ENCODE measurements around the gene KRT16.
"Not testable (repeated sequence)": the region's sequence is repeated elsewhere in the genome, so short reads cannot be mapped to it uniquely, and the experiment has no call there.

Gene KRT16

DNA sequence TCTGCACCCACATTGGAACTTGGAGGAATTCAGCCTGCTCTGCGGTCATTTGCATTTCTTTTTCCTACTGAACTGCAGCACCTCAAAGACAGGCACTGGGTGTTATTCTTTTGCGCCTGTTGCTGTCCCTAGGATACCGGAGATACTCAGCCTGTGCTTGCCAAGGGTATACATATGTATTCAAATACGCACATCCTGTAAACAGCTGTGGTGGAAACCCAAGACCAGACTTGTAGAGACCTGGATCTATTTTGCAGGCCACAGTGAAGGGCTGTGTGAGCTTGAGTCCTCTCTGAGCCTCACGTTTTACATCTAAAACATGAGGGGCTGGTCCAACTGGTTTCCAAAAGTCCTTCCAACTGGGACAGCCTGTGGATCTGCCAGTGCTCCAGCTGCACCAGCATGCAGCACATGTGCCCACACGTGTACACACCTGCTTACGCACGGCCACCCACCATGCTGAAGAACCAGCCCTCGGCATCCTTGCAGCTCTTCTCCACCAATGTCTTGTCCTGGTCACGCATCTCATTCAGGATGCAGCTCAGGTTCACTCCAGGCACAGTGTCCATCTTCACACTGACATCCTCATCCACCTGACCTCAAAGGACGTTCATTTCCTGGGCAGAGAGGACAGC, 16.2 kb upstream of the KRT16 start:
- not testable (repeated sequence) for DNase-seq (ENCODE audit: low read depth in 1 of 2, low spot score in 1 of 2)

DNA sequence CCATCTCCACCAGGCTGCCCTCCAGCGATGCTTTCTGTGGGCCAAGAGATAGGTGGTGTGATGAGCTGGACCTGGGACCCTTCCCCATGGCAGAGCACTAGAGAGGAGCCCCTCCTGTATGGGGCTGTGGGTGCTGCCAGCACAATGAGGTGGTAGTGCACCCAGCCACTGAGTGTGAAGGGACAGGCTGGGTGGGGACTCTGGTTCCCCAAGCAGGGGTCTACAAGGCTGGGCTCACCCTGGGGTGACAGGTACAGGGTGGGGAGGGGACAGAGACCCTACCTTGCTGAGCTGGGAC, 15.5 kb upstream of the KRT16 start:
- not testable (repeated sequence) for DNase-seq (ENCODE audit: low read depth in 1 of 2, low spot score in 1 of 2)

DNA sequence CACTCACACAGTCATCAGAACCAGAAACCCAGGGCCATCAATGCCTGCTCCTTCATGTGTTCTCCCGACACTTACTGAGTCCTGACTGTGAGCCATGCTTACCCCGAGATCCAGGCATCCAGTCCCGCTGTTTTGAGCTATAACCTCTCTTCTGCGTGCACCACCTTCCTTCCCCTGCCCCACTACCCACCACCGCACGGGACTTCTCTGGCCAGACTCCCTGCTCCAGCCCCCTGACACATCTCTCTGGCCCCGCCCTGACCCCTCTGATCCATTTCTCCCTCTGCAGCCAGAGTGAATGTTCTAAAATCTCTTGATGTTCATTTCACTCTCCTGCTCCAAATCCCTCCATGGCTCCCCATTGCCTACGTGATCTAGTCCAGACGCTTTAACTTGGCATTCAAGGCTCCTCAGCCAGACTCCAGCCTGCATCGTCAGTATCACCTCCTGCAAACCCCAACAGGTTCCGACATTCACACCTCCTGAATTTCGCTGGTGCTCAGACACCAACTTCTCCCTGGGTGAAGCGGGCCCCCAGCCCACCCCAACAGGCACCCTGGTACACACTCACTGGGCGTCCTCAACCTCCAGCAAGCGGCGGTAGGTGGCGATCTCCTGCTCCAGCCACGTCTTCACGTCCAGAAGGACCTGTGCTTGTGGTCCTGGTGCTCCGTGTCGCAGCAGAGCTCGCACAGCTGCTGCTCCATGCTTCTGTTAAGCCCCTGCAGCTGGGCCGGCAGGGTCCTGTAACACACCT, 14.9 kb upstream of the KRT16 start:
- DNase-seq (ENCODE audit: low read depth in 1 of 2, low spot score in 1 of 2), result no peak

DNA sequence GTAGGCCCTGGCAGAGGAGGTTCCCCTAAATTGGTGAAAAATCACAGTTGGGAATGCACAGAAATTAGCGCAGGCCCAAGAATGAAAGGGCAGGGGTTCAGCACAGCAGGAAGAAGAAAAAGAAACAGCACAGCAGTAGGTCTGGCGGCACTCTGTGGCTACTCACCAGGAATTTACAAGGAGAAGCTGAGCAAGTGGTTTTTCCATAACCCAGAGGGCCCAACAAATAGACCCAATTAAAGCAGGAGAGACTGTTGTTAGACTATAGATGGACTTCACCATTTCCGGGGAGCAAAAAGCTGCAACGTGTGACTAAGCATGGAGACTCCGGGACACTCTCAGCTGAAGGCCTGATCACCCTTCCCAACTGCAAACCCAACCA, 14.3 kb upstream of the KRT16 start:
- DNase-seq (ENCODE audit: low read depth in 1 of 2, low spot score in 1 of 2), result not testable (repeated sequence)

DNA sequence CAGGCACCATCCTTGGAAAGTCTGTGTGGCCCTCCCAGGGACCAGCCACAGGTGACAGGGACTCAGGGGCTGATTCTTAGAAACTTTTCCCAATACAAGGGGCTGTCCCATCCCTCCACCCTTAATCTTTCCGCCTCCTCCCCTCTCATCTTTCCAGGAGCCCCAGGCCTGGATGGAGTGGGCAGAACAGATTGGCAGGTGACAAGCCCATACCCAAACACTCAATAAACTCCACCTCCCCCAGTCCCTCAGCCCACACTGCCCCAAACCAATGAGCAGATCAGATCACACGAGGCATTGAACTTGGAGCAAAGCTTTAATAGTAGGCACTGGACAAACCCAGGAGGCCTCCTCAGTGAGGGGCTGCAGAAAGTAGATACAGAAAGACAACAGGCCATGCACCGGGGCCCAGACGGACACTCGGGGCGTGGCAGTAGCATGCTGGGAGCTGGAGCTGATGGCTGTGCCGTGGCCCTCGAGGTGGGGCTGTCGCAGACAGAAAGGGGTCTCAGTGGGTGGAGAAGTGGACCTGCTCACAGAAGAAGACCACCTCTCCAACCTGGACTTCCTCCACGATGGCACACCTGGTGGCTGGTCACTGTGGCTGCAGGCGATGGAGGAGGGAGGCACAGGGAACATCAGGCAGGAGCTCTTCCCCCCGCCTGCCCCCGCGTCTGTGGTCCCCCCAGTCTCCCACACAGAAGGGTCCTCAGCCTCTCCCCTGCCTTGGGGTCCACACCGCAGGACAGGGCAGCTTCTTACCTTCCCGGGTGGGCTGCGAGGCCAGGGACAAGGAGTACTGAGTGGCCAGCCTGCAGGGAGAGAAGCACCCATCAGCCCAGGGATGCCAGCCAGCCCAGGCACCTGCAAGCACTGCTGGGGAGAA, 13.7 kb upstream of the KRT16 start:
- not testable (repeated sequence) for DNase-seq (ENCODE audit: low read depth in 1 of 2, low spot score in 1 of 2)

DNA sequence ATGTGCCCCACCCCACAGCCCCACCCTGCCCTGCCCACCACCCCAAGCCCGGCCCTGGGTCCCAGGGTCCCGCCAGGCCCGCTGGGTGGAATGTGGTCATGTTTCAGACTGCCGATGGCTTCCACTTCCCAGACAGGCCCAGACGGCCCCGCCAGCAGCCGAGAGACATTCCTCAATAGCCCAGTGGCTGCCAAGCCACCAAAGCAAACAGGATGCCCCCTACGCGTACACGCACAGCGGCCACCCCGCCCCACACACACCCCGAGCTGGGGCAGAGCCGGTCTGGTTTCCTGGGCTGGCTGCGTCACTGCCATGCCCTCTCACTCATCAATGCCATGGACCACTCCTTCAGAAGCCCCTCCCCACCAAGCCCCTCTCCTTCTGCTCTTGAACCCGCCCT, 13.0 kb upstream of the KRT16 start:
- DNase-seq (ENCODE audit: low read depth in 1 of 2, low spot score in 1 of 2), result no peak

DNA sequence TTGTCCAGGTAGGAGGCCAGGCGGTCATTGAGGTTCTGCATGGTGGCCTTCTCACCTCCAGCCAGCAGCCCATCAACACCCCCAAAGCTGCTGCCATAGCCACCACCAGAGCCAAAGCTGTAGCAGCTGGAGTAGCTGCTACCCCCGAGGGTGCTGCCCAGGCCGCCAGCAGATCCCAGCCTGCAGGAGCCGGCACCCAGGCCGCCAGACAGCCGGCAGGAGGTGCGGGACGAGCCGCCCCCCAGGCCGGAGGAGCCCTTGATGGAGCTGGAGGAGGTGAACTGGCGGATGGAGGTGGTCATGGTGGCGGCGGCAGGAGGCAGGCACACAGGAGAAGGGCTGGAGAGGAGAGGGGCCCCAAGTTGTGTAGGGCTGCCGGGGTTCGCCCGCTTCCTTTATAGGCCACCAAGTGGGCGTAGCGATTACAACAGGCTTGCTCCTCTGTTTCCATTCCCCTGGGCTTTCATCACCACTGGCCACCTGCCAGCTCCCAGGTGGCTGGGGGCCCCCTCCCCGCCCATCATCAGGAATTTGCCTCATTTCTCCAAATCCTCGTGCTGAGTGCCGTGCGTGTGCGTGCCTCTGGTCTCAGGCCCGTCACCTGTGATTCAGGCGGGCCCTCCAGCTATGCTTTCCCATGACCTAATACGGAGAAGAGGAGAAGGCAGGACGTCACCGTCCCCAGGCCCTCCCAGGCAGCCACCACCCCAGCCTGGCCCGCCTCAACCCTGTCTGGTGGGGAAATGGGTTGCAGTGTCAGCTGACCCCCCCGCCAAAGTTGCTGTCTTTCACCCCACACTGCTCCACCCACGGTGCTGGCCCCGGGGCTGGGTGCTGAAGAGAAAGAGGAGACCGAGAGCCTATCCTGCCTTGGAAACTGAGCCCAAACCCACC, 11.9 kb upstream of the KRT16 start, which contains the start of gene KRT17:
TSS of gene KRT17 (minus strand) at position 368 of the 894 bp plus-strand sequence. CDS start at position 302, 66 bp downstream.
- no peak for DNase-seq (ENCODE audit: low read depth in 1 of 2, low spot score in 1 of 2)

DNA sequence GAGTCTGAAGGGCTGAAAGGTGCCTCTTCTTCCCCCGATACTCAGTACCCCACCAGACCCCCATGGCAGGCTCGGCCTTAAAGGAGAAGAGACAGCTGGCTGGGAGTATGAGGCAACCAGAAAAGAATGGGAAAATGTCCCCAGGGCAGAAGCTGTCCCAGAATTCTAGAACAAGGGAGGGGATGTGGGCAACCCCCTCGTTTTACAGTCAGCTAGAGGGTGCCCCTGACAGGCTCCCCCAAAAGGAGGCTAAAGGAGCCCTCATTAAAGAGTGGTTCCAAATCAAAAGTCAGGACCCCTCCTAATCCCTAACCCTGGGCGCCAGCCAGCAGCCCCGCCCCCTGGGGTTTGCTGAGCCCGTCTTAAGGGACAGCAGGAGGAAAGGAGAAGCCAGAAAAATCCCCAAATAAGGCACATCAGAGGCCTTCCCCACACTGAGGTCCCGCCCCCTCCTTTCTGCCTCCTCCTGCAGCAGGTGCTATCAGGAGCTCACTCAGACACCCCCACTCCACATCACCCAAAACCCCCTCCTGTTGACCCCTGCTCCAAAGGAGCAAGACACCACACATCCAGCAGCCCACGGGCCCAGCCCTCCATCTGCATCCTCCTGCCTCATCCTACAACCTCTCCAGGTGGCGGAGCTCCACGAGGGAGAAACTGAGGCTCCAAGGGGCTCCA, 10.8 kb upstream of the KRT16 start:
- DNase-seq (ENCODE audit: low read depth in 1 of 2, low spot score in 1 of 2), result not testable (repeated sequence)

DNA sequence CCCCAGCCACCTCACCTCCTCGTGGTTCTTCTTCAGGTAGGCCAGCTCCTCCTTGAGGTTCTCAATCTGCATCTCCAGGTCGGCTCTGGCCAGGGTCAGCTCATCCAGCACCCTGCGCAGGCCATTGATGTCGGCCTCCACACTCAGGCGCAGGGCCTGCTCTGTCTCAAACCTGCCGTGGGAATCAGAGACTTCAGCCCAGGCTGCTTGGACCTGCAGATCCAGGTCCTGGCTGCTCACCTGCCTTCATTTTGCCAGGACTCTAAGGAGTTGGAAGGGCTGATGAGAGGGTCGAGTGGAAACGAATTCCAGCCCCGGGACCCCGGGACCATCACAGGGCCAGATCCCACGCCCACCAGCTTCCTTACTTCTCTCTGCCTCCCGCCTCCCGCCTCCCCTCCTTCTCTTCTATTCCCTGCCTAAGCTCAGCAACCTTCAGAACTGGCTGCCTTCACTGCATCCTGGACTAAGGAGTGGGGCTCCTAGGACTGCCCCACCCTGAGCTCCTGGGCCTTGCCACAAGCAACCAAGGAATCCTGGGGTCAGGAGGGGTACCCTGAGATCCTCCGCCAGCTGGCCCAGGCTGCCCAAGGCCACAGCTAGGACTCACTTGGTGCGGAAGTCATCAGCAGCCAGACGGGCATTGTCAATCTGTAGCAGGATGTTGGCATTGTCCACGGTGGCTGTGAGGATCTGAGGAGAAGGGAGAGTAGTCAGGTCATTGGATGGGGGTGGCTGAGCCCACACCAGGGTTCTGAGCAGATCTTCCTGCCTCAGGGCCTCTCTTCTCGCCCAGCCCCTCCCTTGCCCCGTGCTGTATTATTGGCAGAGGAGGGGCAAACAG, 10.0 kb upstream of the KRT16 start:
- not testable (repeated sequence) for DNase-seq (ENCODE audit: low read depth in 1 of 2, low spot score in 1 of 2)

DNA sequence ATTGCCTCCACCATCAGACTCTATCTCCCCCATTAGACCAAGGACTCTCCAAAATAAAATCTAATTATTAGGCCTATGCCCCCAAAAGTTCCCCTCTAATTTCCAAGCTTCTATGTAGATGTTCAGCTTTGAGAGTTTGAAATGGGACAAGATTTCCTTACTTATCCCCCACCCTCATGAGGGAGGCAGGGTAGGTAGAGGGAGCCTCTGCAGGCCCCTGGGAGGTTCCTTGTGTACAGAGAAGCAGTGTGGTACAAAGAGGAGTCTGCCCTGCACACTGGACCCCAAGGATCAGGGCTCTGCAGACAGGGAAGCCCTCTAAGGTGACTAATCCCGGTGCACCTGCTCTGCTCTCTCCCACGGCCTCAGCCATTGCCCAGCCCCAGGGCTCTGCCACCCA, 9.3 kb upstream of the KRT16 start:
- no peak for DNase-seq (ENCODE audit: low read depth in 1 of 2, low spot score in 1 of 2)

DNA sequence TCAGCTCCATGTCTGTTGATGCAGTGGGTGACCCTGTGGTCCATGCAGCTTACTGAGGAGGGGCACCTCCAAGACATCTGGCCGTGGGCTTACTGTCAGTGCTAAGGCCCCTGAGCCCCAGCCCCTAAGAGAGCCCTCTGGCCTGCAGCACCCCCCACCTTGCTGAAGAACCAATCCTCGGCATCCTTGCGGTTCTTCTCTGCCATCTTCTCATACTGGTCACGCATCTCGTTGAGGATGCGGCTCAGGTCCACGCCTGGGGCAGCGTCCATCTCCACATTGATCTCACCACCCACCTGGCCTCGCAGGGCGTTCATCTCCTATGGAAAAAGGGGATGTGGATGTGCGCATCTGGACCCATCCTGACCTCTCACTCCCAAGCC, 8.9 kb upstream of the KRT16 start:
- DNase-seq (ENCODE audit: low read depth in 1 of 2, low spot score in 1 of 2), result not testable (repeated sequence)

DNA sequence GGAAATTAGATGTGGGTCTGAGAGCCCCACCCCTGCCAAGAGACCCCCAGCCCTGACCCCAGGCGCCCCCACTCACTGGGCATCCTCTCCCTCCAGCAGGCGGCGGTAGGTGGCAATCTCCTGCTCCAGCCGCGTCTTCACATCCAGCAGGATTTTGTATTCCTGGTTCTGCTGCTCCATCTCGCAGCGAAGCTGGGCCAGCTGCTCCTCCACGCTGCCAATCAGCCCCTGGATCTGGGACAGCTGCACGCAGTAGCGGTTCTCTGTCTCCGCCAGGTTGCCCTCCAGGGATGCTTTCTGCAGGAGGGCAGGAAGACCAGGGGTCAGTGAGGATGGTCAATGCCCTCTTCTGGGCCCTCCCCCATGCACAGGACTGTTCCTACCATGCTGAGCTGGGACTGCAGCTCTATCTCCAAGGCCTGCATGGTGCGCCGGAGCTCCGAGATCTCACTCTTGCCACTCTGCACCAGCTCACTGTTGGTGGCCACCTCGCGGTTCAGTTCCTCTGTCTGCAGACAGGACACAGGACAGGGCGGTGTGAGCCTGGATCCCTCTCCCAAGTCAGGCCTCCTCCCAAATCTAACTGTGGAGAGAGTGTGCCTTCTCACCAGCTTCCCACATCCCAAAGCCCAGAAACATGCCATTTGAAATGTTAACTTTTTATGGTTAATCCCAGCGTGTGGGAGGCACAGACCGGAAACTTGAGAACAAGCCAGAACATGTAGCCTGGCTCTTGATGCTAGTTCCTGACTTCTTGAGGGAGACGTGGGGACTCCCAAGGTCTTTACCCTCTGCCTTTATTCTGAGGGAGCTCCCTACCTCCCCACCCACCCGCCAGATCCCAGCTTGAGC, 8.2 kb upstream of the KRT16 start:
- no peak for DNase-seq (ENCODE audit: low read depth in 1 of 2, low spot score in 1 of 2)

DNA sequence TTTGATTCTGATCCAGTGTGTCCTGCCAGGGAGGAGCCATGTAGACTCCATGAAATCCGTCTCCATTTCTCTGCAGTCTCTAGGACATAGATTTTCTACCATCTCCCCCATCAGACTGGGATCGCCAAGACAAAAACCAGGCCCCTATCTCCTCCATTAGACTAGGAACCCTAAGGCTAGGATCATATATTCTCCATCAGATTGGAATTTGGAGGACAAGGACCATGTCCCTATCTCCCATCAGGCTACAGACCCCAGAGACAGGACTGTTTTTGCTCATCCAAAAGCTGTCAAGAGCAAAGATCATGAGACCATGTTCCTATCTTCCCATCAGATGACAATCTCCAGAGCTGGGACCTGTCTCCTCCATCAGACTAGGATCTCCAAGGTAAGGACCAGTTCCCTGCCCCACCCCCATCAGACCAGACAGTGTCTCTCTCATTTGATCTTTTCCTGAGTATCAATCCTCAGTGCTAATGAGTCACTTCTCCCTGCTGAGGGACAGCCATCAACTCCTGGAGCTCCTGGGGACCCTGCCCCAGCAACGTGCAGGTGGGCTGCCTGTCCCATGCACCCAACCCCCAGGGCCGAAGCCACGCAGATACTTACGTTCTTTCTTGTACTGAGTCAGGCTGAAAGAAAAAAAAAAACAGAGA, 7.5 kb upstream of the KRT16 start:
- DNase-seq (ENCODE audit: low read depth in 1 of 2, low spot score in 1 of 2), result not testable (repeated sequence)

DNA sequence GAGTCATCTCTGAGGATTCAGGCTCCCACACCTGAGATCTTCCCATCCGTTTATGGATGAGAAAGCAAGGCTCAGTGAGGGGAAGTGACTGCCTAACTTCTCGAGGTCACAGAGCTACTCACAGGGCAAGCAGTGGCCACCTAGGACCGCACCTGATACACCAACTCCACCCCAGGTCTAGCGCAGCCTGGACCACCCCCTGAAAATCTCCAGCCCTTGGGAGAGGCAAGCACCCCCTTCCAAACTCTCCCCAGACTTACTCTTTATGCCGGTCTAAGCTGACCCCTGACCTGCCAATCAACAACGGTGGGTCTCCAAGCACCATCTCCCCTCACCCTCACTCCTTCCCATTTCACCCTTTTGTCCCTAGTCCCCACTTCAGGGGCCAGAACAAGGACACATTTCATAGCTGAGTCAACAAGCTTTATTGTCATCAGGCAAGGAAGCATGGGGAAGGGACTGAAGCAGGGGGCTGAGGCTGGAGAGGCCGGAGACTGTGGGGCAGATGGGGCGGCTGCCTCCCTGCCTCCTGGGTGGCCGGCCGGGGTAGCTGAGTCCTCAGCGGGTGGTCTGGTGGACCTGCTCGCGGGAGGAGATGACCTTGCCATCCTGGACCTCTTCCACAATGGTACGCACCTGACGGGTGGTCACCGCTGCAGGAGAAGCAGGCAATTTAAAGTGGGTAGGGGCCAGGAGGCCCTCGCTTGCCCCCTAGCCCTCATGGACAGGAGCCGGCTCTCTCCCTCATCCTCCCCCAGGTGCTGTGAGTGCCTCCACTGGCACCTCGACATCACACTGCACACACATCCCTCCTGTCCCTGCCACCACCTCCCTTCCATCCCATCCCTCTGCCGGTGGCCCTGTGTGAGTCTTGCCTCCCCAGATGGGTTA, 6.7 kb upstream of the KRT16 start:
- DNase-seq (ENCODE audit: low read depth in 1 of 2, low spot score in 1 of 2), result no peak

DNA sequence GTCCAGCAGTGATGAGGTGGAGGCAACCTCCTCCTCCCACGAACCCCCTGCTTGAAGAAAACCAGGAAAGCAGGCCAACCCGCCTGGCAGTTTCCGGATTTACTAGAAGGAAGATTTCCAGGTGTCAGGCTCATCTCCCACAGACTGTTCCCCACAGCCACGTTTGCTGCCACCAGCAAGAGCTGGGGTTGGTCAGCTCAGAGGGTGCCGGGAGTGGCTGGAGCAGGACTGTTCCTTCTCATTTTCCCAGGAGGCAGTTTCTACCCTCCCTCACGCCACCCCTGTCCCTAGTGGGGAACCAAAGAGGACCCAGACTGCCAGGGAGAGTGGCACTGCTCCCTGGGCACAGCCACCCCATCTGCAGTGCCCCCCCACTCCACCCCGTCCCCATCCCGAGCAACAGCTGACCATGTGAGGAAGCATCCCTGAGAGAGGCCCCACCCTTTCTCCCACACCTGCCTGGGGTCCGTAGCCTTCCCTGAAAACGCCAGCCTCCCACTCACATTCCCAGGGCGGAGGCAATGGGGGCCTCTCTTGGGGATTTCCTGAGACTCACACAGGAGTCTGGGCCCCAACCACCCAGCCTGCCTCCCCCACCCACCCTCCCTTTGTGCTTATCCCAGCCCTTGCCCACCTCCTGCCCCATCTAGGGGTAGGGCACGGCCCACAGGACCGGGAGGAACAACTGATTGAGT, 5.9 kb upstream of the KRT16 start:
- DNase-seq (ENCODE audit: low read depth in 1 of 2, low spot score in 1 of 2), result no peak

DNA sequence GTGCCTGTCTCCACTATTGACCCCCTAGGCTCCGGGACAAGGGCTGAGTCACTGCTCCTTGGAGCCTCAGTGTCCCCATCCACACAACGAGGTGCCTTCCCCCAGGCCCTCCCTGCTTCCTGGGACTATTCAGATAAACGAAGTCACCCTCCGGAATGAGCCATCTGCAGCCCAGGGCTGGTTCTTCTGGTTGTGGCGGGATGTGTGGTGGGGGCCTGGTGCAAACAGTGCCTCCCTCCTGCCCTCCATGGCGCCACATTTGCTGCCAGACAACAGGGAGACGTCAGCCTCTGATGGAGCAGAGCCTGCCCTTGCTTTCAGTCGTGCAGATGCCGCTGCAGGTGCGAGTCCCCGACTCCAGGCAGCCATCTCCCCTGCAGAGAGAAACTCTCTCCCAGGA, 5.1 kb upstream of the KRT16 start:
- no peak for DNase-seq (ENCODE audit: low read depth in 1 of 2, low spot score in 1 of 2)
